ENCODE data around the gene BCL7B. TPM values are rescaled to one million over a fixed set of nuclear protein-coding genes. Genes with fewer than 3 reads are reported as not detected.

The BCL7B gene
- 100 to 1,000 TPM; 113 to 155 (median 129) TPM for total RNA-seq
- 100 to 1,000 TPM in 1 of 3 donors, 10 to 100 TPM in 2; 58.1 to 114 (median 95.7) TPM for polyA plus RNA-seq

- 3 to 5% methylated on average over 83 of the region's 83 CpGs for WGBS, 2 donors
- Histone ChIP-seq H3K4me3 (peak within 1 kb of the TSS; percentile 83 to 95 (median 90)), H3K36me3 (peaks cover 0 to 16% (median 3%) of the 10 kb centered on the region in 4 donors), H3K27ac (peak within 1 kb of the TSS; percentile 97 to 100 (median 100)), H3K27me3 (no peaks in the 10 kb centered on the region), H3K4me1 (peaks cover 0 to 37% (median 24%) of the 10 kb centered on the region in 4 donors), H3K9me3 (no peaks in the 10 kb centered on the region)
- peak; percentile 85 for DNase-seq
- peak in 3 of 4 donors; percentile 41 to 84 (median 78) for TF ChIP-seq POLR2AphosphoS5 (IDR thresholded peaks at IDR 0.05)
- no peak for TF ChIP-seq CTCF (IDR thresholded peaks at IDR 0.05)
- intact Hi-C loops (cut with DNase I), result loop anchor here (1.0 kb wide), 2 partner anchors 21 to 35 kb away; partner anchors contain the start of genes BAZ1B and TBL2
These were observed at the start of gene BCL7B for GRCh38 chr7:73557397-73558257. Gene BCL7B, minus strand, starts transcription at chr7:73557690. Its CDS starts 112 bp downstream, at chr7:73557578.

GRCh38 chr7:73605601-73606220 is 48.2 kb upstream of the BCL7B start:
- intact Hi-C loops (cut with DNase I), result loop anchor here (5.0 kb wide), 1 partner anchor 252 kb away; no protein-coding TSS in a partner anchor
- H3K9me3 ChIP-seq, result no peaks in the 10 kb centered on the region
- no peak overlapping the region for H3K4me3 ChIP-seq
- WGBS, 2 donors, result 80 to 86% methylated on average over 23 of the region's 23 CpGs
- peaks cover 0 to 6% (median 3%) of the 10 kb centered on the region in 4 donors for H3K4me1 ChIP-seq
- TF ChIP-seq POLR2AphosphoS5 (IDR thresholded peaks at IDR 0.05), result no peak
- no peak for TF ChIP-seq CTCF (IDR thresholded peaks at IDR 0.05)
- TF ChIP-seq EP300 (IDR thresholded peaks at IDR 0.05), result no peak
- no peaks in the 10 kb centered on the region for H3K36me3 ChIP-seq
- DNase-seq, result no peak
- H3K27ac ChIP-seq, result no peak overlapping the region
- H3K27me3 ChIP-seq, result peaks cover 0 to 15% (median 8%) of the 10 kb centered on the region in 3 donors

GRCh38 chr7:73602721-73603651 is 45.5 kb upstream of the BCL7B start:
- H3K27ac ChIP-seq, result no peak overlapping the region
- no peak for TF ChIP-seq POLR2AphosphoS5 (IDR thresholded peaks at IDR 0.05)
- no peak for TF ChIP-seq POLR2A (IDR thresholded peaks at IDR 0.05)
- no peak for TF ChIP-seq EP300 (IDR thresholded peaks at IDR 0.05)
- TF ChIP-seq CTCF (IDR thresholded peaks at IDR 0.05), result no peak
- no peak for DNase-seq
- peaks cover 0 to 15% (median 8%) of the 10 kb centered on the region in 3 donors for H3K27me3 ChIP-seq
- no peak overlapping the region for H3K4me3 ChIP-seq
- peaks cover 0 to 6% (median 3%) of the 10 kb centered on the region in 4 donors for H3K4me1 ChIP-seq
- H3K9me3 ChIP-seq, result no peaks in the 10 kb centered on the region
- H3K36me3 ChIP-seq, result no peaks in the 10 kb centered on the region
- 31 to 67% methylated on average over 22 of the region's 22 CpGs for WGBS, 2 donors
- intact Hi-C loops (cut with DNase I), result no loop called here

GRCh38 chr7:73599916-73600315 is 42.4 kb upstream of the BCL7B start:
- H3K27me3 ChIP-seq, result peaks cover 0 to 7% (median 0%) of the 10 kb centered on the region in 3 donors
- no peak for DNase-seq

More at GRCh38 chr7:73599916-73600315, 42.4 kb upstream of the BCL7B start:
- H3K4me1 ChIP-seq, result no peaks in the 10 kb centered on the region
- TF ChIP-seq POLR2A (IDR thresholded peaks at IDR 0.05) (no peak), POLR2AphosphoS5 (IDR thresholded peaks at IDR 0.05) (no peak)
- no peaks in the 10 kb centered on the region for H3K9me3 ChIP-seq
- H3K4me3 ChIP-seq, result no peak overlapping the region
- no peak overlapping the region for H3K27ac ChIP-seq
- 25 to 61% methylated on average over 7 of the region's 7 CpGs for WGBS, 2 donors
- intact Hi-C loops (cut with DNase I), result no loop called here
- no peaks in the 10 kb centered on the region for H3K36me3 ChIP-seq

Data from sigmoid colon (tissue), 7 donors.